GM18873 (cell line): ENCODE results near the gene WIZ.
"Not testable (repeated sequence)": the region's sequence is repeated elsewhere in the genome, so short reads cannot be mapped to it uniquely, and the experiment has no call there.

Experiments used
- ATAC-seq: cut with Tn5 transposase; IDR thresholded peaks from one replicate; pipeline ENCODE4 v1.9.1; 2021; ENCODE audit warnings: mild to moderate bottlenecking, moderate library complexity, moderate number of reproducible peaks; ENCODE audit not compliant: unreplicated experiment, low FRiP score

WIZ gene

DNA sequence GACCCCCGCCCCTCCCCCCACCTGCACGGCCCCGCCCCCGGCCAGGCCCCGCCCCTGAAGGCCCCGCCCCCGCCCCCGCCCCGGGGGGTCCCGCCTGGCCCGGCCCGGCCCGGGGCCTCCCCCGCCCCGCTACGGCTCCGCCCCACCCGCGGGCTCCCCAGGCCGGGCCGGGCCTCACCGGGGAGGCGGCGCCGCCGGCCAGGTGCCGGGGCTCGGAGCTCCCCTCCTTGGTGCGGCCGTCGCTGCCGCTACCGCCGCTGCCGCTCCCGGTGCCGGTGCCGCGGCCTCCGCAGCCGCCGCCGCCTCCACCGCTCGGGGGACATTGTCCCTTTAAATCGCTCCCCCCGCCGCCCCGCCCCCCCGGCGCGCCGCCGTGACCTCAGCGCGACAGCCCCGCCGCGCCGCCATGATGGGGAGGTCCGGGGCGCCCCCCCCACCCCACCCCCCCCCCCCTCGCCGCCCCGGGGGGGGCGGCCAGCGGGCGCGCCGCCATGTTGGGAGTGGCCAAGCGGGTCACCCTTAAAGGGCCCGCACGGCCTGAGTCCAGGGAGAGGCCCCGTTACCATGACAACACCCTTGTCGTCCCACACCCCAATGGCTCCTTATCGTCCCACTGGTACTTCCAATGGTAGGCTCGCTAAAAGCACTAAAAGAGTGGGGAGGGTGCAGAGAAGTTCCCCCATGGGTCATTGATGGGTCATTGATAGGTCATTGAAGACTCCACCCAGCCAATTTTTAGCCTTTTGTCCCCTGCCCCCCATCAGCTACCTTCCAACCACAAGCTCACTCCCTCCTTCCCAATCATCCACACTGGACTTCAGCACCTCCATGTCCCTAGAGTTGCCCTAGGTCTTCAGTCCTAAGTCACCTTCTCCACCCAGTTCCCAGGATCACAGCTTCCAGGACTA, at the start of gene WIZ:
Gene WIZ, minus strand, starts transcription at position 337 of the 908 bp plus-strand sequence. CDS start 1,649 bp downstream, outside the sequence.
- no peak for ATAC-seq

GRCh38 chr19:15498910-15499309, 49.2 kb upstream of the WIZ start:
- no peak for ATAC-seq

GRCh38 chr19:15498156-15498858, 48.6 kb upstream of the WIZ start:
- ATAC-seq = no peak

DNA sequence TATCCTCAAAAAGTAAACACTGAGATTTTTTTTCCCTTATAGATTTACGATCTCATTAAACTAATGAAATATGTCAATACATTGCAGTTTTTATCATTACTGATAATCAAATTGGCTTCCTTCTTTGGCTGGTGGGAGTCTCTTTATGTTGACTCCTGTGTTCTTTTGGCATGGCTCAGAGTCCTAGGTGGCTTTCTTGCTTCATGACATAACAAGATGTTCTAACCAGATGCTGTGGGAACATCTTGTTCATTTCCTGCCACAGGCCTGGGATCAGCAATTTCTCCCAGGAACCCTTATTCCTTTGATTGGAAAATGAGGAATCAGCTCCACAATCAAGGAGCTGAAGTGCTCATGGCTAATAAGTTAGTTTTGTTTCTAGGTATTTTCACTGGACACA, 45.4 kb upstream of the WIZ start:
- no peak for ATAC-seq

- no peak for ATAC-seq
Measured at GRCh38 chr19:15488489-15489226, 38.9 kb upstream of the WIZ start.

DNA sequence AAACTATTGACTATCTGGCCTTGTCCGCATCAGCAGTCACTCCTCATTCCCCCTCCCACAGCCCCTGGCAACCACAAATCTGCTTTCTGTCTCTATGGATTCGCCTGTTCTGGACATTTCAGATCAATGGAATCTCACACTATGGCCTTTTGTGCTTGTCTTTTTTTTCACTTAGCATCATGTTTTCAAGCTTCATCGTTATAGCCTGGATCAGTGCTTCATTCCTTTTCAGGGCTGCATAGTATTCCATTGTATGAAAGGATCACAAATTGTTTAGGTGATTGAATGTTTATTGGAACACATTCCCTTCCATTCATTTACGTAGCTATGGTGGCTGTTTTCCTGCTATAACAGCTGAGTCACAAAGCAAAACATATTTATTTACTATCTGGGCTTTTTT, 37.3 kb upstream of the WIZ start:
- ATAC-seq = no peak

DNA sequence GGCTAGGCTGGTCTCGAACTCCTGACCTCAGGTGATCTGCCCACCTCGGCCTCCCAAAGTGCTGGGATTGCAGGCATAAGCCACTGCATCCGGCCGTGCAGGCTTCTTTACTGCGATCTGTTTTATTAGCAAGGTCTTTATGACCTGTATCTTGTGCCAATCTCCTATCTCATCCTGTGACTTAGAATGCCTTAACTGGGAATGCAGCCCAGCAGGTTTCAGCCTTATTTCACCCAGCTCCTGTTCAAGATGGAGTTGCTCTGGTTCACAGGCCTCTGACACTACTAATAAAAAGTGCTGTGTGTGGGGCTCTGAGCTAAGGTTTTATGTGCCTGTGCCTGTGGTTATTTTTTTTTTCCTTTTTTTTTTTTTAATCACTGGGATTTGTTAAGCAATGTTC, 36.0 kb upstream of the WIZ start:
- ATAC-seq = not testable (repeated sequence)

GRCh38 chr19:15480996-15481395, 31.2 kb upstream of the WIZ start:
- not testable (repeated sequence) for ATAC-seq

DNA sequence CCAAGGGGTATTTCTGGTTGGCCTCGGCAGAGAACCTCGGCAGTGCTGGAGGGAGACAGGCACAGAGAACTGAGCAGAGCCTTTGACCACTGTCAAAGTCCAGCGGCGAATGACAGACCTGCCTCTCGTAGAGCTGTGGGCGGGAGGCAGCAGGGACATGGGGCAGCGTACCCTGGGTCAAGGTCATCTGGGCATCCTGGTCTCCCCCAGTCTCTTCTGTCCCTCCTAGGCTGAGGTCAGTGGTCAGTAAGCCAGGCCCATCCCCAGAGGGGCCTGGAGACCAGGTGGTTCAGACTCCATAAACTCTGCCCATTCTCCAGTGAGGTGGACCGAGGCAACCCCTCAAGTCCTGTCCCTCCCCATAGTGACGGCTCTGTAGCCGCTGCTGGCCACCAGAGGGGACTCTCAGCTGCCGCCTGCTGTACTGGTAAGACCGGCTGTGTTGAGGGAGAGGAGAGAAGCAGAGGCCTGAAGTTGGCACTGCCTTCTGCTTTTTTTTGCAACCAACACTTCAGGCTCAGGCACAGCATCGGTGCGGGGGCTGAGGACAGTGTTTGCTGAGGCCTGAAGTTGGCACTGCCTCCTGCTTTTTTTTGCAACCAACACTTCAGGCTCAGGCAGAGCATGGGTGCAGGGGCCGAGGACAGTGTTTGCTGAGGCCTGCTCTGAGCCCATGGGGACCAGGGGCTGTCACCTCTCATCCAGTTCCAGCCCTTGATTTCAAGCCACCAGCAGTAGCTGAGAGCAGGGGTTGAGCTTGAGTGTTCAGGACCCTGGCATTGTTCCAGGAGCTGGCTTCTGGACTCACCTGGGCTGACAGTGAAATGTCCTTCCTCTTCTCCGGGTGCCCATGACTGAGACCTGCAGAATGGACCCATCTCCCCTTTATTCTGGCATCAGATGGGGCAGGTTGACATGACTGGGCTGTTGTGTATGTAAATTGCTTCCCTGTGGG, 29.9 kb upstream of the WIZ start, which contains the start of gene PGLYRP2:
Gene PGLYRP2, minus strand, starts transcription at position 111 of the 955 bp plus-strand sequence. CDS start 130 bp downstream, outside the sequence.
- ATAC-seq = no peak

GRCh38 chr19:15476325-15476724, 26.6 kb upstream of the WIZ start:
- ATAC-seq = no peak

- ATAC-seq = no peak
Measured at GRCh38 chr19:15475611-15476010, 25.9 kb upstream of the WIZ start.

DNA sequence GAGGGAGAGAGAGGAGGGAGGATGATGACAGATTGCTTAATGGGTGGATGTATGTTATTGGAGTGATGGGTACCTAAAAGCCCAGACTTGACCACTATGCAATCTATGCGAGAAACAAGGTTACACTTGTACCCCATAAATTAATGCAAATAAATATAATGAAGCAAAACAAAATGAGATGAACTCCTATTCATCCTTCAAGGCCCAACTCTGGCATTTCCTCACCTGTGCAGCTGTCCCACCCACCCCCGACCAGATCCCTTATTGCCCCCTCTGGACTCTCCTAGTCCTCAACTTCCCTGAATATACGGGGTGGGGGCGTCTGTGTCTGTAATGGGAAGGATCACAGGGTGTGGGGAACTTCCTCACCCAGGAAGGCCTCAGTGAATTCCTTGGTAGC, 25.4 kb upstream of the WIZ start:
- ATAC-seq = no peak

DNA sequence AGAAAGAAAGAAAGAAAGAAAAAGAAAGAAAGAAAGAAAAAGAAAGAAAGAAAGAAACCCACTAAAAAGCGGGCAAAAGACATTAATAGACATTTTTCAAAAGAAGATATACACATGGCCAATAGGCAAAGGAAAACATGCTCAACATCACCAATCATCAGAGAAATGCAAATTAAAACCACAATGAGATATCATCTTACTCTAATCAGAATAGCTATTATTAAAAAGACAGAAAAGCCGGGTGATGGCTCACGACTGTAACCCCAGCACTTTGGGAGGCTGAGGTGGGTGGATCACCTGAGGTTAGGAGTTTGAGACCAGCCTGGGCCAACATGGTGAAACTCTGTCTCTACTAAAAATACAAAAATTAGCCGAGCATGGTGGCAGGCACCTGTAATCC, 24.1 kb upstream of the WIZ start:
- ATAC-seq = not testable (repeated sequence)

GRCh38 chr19:15471639-15472101, 21.9 kb upstream of the WIZ start:
- ATAC-seq = no peak

GRCh38 chr19:15469513-15470297, 19.9 kb upstream of the WIZ start:
- ATAC-seq = no peak

DNA sequence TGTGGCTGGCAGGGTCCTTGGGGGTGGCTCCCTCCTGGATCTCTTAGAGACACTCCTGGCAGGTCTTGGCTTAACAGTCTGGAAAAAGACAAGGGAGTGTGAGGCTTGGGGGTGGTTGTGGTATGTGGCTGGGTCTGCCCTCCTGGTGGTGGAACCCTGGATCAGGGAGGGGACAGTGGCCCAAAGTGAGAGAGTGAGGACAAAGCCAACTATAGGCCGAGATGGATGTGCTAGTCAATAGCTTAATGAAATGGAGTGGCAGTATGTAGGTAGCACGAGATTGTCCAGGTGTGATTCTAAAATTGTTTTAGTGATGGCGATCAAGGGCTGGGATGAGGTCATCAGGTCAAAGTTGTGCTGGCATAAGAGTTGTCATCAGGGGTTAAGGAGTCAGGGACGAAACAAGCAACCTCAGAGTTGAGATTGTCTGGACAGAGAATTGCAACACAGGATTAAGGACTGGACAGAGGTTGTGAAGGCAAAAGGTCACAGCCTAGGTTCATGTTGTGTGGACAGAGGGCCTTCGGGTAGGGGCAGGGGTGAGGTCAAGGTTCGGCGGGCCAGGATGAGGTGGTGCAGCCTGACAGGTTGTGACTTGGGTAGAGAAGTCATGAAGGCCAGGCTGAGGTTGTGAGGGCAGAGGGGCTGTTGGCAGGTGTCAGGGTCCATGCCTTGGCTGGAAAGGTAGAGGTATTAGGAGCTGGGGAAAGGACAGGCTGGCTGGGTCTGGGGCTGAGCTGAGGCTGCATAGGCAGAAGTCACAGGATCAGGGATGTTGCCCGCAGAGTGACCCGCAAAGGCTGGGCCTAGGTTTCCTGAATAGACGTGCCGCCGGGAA, 19.1 kb upstream of the WIZ start:
- no peak for ATAC-seq

DNA sequence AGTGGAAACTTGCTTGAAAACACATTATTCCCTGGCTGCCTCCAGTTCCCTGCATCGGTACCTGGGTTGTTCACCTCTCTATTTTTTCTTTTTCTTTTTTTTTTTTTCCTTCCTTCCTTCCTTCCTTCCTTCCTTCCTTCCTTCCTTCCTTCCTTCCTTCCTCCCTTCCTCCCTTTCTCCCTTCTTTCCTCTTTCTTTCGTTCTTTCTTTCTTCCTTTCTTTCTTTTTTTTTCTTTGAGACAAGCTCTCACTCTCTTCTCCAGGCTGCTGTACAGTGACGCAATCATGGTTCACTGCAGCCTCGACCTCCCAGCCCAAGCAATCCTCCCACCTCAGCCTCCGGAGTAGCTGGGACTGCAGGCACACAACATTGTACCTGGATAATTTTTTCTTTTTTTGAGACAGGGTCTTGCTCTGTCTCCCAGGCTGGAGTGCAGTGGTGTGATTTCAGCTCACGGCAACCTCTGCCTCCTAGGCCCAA, 18.0 kb upstream of the WIZ start:
- ATAC-seq = no peak
